ENCODE results near the gene TMEM179. TPM values are rescaled to one million over a fixed set of nuclear protein-coding genes. Genes with fewer than 3 reads are reported as not detected.

TMEM179 gene
- total RNA-seq, 2 donors from 2014 or later, result 8.2 to 15.7 TPM

DNA sequence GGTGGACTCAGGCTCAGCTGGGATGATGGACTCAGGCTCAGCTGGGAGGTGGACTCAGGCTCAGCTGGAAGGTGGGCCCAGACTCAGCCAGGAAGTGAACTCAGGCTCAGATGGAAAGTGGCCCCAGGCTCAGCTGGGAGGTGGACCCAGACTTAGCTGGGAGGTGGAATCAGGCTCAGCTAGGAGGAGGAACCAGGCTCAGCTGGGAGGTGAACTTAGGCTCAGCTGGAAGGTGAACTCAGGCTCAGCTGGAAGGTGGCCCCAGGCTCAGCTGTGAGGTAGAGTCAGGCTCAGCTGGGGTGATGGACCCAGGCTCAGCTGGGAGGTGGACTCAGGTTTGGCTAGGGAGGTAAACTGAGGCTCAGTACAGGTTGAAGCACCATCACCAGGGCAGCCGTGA, 46.8 kb downstream of the TMEM179 start:
- no peak overlapping the region for H3K4me3 Mint-ChIP-seq
- no peaks in the 10 kb centered on the region for H3K9me3 ChIP-seq (ENCODE audit: control insufficient read depth, low read length)

DNA sequence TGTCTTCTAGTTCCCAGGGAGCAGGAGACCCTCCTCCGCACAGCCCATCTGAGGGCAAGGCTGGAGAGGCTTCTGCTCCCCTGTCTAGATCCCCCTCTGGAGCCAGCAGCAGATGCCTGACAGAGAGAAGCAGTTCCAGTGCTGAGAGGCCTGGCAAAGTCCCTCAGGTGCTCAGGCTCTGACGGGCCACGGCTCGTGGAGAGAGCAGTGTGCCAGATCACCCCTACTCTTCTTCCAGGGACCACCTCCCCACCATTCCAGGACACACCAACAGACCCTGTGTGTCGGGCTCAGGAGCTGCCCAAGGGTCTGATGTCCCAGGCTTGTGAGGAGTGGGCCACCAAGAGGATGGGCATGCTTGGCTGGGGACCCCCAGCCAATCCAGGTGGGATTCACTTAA, 47.5 kb downstream of the TMEM179 start:
- H3K4me1 ChIP-seq (ENCODE audit: control insufficient read depth, insufficient read depth, low read length), result no peaks in the 10 kb centered on the region
- Mint-ChIP-seq H3K27ac (no peak overlapping the region), H3K4me3 (no peak overlapping the region), H3K4me1 (no peaks in the 10 kb centered on the region), H3K27me3 (ENCODE audit: insufficient read depth) (no peaks in the 10 kb centered on the region), H3K36me3 (ENCODE audit: low read depth) (no peaks in the 10 kb centered on the region), H3K9me3 (no peaks in the 10 kb centered on the region)
- H3K9ac ChIP-seq (ENCODE audit: extremely low read depth, low read length, poor library complexity, severe bottlenecking), result no peak overlapping the region
- H3K27ac ChIP-seq (ENCODE audit: low read depth, low read length), result no peak overlapping the region
- H3K36me3 ChIP-seq (ENCODE audit: control insufficient read depth, insufficient read depth, low read length), result no peaks in the 10 kb centered on the region
- no peaks in the 10 kb centered on the region for H3K27me3 ChIP-seq (ENCODE audit: control insufficient read depth, insufficient read depth, low read length, poor library complexity, severe bottlenecking)
- WGBS, 2 experiments (ENCODE audit: insufficient coverage in 1 of 2, insufficient read length in 1 of 2), result 90 to 91% methylated on average over 2 to 5 of the region's 5 CpGs
- H3K4me3 ChIP-seq (ENCODE audit: low read length), result no peak overlapping the region
- DNase-seq, result peak; percentile 32
- TF ChIP-seq, protein P1, sequence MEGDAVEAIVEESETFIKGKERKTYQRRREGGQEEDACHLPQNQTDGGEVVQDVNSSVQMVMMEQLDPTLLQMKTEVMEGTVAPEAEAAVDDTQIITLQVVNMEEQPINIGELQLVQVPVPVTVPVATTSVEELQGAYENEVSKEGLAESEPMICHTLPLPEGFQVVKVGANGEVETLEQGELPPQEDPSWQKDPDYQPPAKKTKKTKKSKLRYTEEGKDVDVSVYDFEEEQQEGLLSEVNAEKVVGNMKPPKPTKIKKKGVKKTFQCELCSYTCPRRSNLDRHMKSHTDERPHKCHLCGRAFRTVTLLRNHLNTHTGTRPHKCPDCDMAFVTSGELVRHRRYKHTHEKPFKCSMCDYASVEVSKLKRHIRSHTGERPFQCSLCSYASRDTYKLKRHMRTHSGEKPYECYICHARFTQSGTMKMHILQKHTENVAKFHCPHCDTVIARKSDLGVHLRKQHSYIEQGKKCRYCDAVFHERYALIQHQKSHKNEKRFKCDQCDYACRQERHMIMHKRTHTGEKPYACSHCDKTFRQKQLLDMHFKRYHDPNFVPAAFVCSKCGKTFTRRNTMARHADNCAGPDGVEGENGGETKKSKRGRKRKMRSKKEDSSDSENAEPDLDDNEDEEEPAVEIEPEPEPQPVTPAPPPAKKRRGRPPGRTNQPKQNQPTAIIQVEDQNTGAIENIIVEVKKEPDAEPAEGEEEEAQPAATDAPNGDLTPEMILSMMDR (conservative IDR thresholded peaks at IDR 0.05), result no peak
- H3K9me3 ChIP-seq (ENCODE audit: control insufficient read depth, low read length), result no peaks in the 10 kb centered on the region

More for the DNA sequence above, 46.8 kb downstream of the TMEM179 start:
- no peaks in the 10 kb centered on the region for H3K4me1 Mint-ChIP-seq
- no peak overlapping the region for H3K27ac Mint-ChIP-seq
- no peaks in the 10 kb centered on the region for H3K4me1 ChIP-seq (ENCODE audit: control insufficient read depth, insufficient read depth, low read length)
- H3K9me3 Mint-ChIP-seq, result no peaks in the 10 kb centered on the region
- H3K27me3 ChIP-seq (ENCODE audit: control insufficient read depth, insufficient read depth, low read length, poor library complexity, severe bottlenecking), result no peaks in the 10 kb centered on the region
- 94 to 100% methylated on average over 1 of the region's 1 CpG for WGBS, 2 experiments (ENCODE audit: insufficient coverage in 1 of 2, insufficient read length in 1 of 2)
- TF ChIP-seq, protein P1 (conservative IDR thresholded peaks at IDR 0.05), result no peak
- H3K36me3 ChIP-seq (ENCODE audit: control insufficient read depth, insufficient read depth, low read length), result no peaks in the 10 kb centered on the region
- H3K4me3 ChIP-seq (ENCODE audit: low read length), result no peak overlapping the region
- H3K27ac ChIP-seq (ENCODE audit: low read depth, low read length), result no peak overlapping the region
- no peaks in the 10 kb centered on the region for H3K36me3 Mint-ChIP-seq (ENCODE audit: low read depth)
- DNase-seq, result no peak
- H3K27me3 Mint-ChIP-seq (ENCODE audit: insufficient read depth), result no peaks in the 10 kb centered on the region
- H3K9ac ChIP-seq (ENCODE audit: extremely low read depth, low read length, poor library complexity, severe bottlenecking), result no peak overlapping the region

DNA sequence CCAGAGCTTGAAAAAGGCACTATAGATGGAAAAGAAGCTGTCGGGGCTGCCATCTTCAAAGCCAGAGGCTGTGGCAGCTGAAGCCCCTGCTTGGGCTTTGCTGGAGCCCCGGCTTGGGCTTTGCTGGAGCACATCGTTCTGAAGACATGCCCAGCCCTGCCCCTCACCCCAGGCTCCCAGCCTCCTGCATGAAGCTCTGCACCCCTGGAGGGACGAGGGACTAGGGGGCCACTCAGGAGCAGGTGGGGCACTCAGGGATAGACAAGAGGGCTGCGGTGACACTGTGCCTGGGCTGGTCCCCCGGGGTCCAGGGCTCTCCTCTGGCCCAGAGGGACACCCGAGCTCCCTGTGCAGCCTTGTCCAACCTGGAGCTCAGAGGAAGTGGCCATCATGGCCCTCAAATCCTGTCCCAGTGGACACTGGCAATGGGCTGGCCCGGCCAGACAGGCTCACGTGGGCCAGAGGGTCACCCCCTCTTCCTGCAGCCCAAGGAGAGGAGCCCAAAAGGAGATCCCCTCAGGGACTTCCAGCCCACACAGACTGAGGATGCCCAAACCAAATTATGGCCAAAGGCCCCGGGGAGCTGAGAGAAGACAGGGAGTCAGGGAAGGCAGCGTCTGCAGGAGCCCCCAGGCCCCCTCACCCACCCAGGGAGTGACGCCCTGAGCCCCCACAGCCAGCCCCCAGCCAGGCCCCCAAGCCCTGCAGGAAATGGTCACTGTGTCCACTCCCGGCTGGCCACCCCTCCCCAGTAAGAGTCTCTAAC, 48.1 kb downstream of the TMEM179 start:
- no peaks in the 10 kb centered on the region for H3K9me3 Mint-ChIP-seq
- no peaks in the 10 kb centered on the region for H3K27me3 Mint-ChIP-seq (ENCODE audit: insufficient read depth)
- no peak overlapping the region for H3K27ac Mint-ChIP-seq
- no peaks in the 10 kb centered on the region for H3K36me3 Mint-ChIP-seq (ENCODE audit: low read depth)
- H3K4me1 ChIP-seq (ENCODE audit: control insufficient read depth, insufficient read depth, low read length), result no peaks in the 10 kb centered on the region
- no peak overlapping the region for H3K4me3 Mint-ChIP-seq
- TF ChIP-seq, protein P1 (conservative IDR thresholded peaks at IDR 0.05), result no peak
- H3K36me3 ChIP-seq (ENCODE audit: control insufficient read depth, insufficient read depth, low read length), result no peaks in the 10 kb centered on the region
- no peak overlapping the region for H3K27ac ChIP-seq (ENCODE audit: low read depth, low read length)
- no peak overlapping the region for H3K9ac ChIP-seq (ENCODE audit: extremely low read depth, low read length, poor library complexity, severe bottlenecking)
- H3K4me1 Mint-ChIP-seq, result no peaks in the 10 kb centered on the region
- no peaks in the 10 kb centered on the region for H3K27me3 ChIP-seq (ENCODE audit: control insufficient read depth, insufficient read depth, low read length, poor library complexity, severe bottlenecking)
- H3K4me3 ChIP-seq (ENCODE audit: low read length), result no peak overlapping the region
- WGBS, 2 experiments (ENCODE audit: insufficient coverage in 1 of 2, insufficient read length in 1 of 2), result 86 to 91% methylated on average over 6 to 12 of the region's 13 CpGs
- no peak for DNase-seq
- no peaks in the 10 kb centered on the region for H3K9me3 ChIP-seq (ENCODE audit: control insufficient read depth, low read length)
